ENCODE results near the gene UHMK1.
A peak's percentile ranks its signal among the peaks of the same experiment; 100 is the strongest.

Gene UHMK1

GRCh38 chr1:162530988-162531319, 33.3 kb downstream of the UHMK1 start:
- no peak for DNase-seq

DNA sequence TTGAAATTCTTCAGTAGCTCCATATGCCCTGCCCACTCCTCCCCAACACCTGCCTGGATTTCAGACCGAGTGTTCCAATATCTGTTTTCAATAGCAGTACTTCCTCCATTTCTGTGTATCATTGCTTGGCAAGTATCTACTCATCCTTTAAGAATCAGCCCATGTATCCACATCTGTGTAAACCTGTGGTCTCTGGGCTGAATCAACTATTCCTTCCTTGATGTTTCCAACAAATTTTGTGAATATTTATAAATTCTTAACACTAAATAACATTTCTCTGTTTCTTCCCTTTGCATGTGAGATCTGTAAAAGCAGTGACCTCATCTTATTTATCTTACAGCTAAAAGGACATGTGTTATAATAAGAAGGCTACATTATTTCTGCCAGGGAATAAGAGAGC, 37.9 kb downstream of the UHMK1 start:
- no peak for DNase-seq

DNA sequence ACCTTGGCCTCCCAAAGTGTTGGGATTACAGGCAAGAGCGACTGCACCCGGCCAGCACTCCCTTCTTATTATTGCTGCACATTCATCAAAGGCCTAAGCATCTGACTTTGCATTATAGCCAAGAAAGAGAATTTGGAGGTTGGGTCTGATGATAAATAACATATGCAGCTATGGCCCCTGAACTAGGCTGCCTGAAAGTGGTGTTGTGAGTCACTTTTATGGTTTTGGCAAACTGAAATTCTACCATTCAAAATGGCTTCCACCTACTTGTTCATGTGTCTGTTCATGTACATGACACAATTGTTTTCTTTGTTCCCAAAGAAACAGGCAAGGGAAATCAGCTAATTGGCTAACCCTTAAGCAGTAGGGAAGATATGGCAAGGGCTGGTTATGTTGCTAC, 38.9 kb downstream of the UHMK1 start:
- no peak for DNase-seq

DNA sequence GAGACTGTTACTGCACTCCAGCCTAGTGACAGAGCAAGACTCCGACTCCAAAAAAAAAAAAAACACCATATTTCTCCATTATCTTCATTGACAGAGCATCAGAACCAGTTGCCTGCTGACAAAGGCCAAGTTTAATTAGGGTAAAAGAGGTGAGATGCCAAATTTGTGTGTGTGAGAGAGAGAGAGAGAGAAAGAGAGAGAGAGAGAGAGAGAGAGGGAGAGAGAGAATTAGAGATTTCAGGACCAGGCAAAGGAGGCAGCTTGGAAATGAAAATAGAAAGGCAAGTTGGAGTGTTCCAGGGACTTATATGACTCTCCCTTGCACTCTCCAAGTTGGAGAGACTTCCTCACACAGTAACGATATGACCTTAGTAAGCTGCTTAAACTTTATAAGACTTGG, 39.6 kb downstream of the UHMK1 start:
- no peak for DNase-seq

DNA sequence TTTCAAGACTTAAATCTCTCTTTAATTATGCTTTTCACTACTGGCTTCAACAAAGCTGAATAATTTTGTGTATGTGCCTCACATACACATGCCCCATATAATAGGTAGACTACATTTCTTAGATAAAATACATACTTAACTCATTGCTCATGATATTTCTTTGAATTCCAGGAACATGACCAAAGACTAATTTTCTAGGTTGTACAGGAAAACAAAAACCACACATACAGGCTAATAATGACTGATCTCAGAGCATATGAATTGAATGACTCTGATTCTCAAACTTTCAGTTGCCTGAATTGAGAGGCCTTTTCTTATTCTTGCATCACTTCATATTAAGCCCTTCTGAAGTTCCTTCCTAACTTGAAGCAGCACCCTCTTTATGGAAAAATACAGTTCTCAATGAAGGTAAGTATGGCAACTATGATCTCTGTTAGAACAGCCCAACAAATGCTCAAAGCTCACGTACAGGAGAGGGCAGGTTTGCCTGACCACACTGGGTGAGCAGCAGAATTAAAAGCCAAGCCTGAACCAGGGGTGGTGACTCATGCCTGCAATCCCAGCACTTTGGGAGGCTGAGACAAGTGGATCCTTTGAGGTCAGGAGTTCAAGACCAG, 41.3 kb downstream of the UHMK1 start:
- no peak for DNase-seq

- DNase-seq = no peak
Observed at GRCh38 chr1:162541619-162542141, 44.1 kb downstream of the UHMK1 start.

- no peak for DNase-seq
Observed at GRCh38 chr1:162543228-162543627, 45.6 kb downstream of the UHMK1 start.

GRCh38 chr1:162548170-162548569, 50.6 kb downstream of the UHMK1 start:
- no peak for DNase-seq

- DNase-seq = no peak
Observed at GRCh38 chr1:162549001-162549400, 51.4 kb downstream of the UHMK1 start.

GRCh38 chr1:162550925-162551324, 53.3 kb downstream of the UHMK1 start:
- no peak for DNase-seq

DNA sequence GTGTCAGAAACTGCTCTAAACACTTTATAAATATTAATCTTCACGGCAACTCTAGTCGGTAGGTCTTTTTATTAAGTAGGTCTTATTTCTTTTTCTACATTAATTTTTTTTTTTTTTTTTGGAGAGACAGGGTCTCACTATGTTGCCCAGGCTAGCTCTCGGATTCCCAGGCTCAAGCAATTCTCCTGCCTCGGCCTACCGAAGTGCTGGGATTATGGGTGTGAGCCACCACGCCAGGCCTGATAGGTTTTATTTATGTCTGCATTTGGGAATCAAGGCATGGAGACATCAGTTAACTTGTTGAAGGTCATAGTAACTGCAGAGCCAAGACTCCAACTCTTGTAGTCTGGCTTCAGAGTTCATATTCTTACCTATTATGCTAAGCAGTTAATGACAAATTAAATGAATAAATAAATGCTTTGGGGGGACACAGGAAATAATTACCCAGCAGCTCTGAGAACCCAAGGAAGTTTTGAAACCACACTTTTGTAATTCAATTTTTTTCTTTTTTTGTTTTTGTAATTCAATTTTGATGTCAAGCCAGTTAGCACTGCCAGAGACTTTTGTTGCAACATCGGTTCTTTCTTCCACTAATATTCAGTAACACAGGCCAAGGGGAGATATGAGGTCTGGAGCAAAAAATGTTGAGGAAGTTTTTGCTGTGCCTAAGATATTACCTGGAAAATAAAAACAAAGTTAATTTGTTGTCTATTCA, 54.5 kb downstream of the UHMK1 start:
- no peak for DNase-seq

DNA sequence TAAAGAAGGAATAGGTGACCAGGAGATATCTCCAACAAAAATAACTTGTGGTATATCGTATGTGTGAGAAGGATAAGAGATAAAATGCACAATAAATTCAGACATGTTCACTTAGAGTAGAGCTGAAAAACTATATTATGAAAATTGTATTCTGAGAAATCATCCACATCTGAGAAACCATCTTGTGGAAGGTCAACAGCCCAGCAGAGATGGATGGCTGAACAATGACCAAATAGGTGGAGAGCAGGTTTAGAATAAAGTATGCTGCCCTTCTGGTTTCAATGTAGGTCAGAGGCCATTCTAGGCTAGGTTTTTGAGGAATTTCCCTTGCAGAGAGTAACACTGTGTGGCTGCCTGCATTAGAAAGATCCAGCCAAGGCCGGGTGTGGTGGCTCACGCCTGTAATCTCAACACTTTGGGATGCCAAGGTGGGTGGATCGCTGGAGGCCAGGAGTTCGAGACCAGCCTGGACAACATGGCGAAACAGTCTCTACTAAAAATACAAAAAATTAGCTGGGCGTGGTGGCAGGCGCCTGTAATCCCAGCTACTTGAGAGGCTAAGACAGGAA, 55.1 kb downstream of the UHMK1 start:
- no peak for DNase-seq

GRCh38 chr1:162554258-162554657, 56.6 kb downstream of the UHMK1 start:
- no peak for DNase-seq

GRCh38 chr1:162557536-162557935, 59.9 kb downstream of the UHMK1 start:
- DNase-seq = no peak

DNA sequence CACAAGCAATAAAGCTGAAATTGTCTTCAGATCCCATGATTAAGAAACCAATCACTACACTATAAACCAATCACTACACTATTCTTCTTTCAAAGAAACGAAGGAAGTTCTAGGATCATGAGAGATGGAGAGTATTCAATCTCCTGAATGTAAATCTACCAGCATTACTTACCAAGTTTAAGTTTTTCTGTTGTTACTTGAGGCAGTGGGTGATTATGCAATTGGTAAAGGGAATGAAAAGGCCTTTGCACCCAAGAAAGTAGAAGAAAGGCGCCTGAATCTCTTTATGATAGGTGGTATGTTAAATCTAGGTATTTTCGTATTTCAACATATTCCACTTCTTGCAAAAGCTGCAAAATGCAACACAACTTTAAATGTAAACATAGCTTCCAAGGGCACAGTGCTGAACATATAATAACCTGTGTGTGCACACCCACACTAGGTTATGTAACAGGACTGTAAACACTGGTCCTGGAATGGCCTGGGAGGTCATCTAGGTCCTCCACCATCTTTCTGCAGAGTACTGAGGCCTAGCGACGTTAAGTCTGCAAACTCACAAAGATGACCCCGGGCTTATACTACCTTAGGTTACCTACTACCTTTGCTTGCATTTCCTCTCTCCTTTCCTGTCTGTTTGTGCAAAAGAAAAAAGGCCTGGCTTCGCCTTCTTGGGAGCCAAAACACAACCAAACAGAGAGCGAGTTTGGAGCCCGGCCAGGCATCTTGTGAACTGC, 62.9 kb downstream of the UHMK1 start:
- DNase-seq = no peak

DNA sequence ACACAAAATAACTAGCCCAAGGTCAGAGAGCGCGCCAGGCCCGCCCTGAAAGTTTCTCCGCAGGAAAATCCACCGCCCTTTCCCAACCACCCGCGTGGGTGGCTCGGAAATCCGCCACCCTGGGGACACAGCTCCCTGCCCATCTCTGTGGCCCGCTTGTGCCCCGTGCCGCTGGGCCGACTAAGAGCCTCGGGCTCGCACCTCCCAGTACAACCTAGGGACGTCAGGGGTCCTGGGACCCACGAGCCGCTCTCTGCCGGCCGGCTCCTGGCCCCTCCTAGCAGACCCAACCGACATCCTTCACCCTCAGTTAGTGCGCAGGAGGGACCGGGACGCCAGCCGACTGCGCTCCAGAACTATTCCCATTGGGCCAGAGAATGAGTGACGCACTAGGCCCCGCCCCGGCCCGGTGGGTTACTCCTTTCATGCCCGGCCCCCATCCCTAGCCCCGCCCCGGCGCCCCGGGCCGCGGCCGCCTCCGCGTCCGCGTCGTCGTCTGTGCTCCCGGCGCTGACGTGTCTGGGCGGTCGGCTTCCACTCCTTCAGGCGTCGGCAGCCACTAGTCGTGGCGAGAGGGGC, 63.5 kb downstream of the UHMK1 start:
- DNase-seq = peak; percentile 98

DNA sequence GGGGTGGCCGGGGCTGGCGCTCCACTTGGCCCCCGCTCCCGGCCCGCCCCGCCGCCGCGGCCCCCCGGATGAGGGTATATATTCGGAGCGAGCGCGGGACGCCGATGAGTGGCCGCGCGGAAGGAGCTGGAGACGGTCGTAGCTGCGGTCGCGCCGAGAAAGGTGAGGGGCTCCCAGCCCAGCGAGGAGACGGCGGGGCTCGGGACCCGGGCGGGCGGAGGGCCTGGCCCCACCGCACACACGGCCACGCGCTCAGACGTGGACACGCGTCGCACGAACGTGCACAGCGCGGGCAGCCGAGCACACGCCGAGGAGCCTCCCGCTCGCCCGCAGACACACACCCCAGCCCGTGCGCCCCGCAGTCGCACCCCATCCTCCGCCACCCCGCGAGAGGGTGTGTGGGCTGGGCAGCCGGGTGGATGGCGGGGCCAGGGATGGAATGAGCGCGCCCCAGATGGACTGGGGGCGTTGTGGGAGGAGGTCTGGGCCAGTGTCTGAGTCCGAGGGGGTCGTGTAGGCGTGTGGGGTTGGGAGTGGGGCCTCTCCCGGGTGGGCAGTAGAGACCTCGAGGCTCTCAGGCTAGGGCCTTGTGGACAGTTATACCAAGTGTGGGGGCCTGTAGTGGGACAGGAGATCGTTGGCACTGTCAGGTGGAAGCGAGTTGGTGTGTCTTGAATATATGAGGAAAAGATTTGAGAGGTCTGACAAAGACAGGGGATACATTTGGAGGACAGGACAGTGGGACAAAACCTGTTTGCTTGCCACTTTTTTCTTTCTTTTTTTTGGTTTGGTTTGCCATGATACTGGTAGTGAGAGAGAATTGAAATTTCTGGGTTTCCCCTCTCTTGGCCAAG, 64.2 kb downstream of the UHMK1 start, which contains the start of gene UAP1:
TSS of gene UAP1 (plus strand) at position 107 of the 854 bp plus-strand sequence. CDS start 4,347 bp downstream, outside the sequence.
- peak; percentile 18 for DNase-seq

DNA sequence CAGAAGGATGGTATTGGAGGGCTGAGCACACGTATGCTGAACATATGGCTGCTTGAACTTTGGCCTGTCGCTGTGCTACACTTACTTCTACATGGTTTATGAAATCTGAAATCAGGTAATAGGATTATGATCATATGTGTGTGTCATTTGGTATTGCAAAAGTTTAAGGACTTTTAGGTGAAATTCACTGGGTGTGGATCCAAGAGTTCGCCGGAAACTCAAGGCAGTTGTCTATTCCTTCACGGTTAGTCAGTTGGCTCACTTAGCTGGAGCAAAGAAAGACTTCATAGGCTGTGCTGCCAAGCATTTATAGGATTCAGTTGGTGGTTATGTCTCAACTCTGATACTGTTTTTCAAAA, 64.8 kb downstream of the UHMK1 start:
- DNase-seq = peak; percentile 0

GRCh38 chr1:162564762-162565218, 67.2 kb downstream of the UHMK1 start:
- DNase-seq = no peak

GRCh38 chr1:162565460-162565859, 67.8 kb downstream of the UHMK1 start:
- no peak for DNase-seq

GRCh38 chr1:162566870-162567269, 69.3 kb downstream of the UHMK1 start:
- DNase-seq = no peak

- DNase-seq = no peak
Observed at GRCh38 chr1:162568802-162569201, 71.2 kb downstream of the UHMK1 start.

Data from activated T-cell treated with anti-CD3 and anti-CD28 coated beads for 4 hours (primary cell).